NCI-H345 (cell line): Measurements from ENCODE around the gene BST1.
A peak's percentile ranks its signal among the peaks of the same experiment; 100 is the strongest.

Experiments used
- DNase-seq: peaks from one replicate; lab custom pipeline; 2025; lab: John Stamatoyannopoulos, UW

The BST1 gene, protein sequence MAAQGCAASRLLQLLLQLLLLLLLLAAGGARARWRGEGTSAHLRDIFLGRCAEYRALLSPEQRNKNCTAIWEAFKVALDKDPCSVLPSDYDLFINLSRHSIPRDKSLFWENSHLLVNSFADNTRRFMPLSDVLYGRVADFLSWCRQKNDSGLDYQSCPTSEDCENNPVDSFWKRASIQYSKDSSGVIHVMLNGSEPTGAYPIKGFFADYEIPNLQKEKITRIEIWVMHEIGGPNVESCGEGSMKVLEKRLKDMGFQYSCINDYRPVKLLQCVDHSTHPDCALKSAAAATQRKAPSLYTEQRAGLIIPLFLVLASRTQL

DNA sequence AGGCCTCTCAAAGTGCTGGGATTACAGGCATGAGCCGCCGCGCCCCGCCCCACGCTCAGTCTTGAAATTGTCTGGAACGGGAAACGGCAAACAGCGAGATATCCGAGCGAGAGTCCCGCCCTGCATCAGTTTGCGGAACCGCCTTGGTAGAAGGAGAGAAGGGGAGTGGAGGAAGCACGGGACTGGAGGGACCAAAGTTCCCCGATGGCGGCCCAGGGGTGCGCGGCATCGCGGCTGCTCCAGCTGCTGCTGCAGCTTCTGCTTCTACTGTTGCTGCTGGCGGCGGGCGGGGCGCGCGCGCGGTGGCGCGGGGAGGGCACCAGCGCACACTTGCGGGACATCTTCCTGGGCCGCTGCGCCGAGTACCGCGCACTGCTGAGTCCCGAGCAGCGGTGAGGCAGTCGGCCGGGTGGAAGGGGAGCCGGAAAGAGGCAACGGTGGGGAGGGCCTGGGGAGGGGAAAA is at the start of gene BST1:
Gene BST1 (plus strand): TSS at position 125 of the 463 bp plus-strand sequence. CDS start 80 bp downstream, at position 205.
- DNase-seq, result no peak

DNA sequence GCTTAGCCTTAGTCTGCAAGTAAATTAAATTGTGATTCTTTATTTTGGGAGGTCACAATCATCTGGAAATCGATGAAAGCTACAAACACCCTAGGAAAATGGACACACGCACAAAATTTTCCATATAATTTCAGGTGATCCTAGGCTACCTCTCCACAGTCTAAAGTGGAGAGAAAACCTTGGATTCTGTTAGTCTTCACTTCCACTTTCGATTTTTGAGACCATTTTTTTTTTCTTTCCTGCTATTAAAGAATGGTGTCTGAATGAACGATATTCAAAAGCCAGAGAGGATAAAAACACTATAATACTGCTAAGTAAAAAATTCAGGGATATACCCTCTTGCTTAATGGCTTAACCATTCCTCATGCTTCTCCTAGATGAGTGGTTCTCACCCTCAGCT is 49.4 kb upstream of the BST1 start:
- DNase-seq, result no peak

DNA sequence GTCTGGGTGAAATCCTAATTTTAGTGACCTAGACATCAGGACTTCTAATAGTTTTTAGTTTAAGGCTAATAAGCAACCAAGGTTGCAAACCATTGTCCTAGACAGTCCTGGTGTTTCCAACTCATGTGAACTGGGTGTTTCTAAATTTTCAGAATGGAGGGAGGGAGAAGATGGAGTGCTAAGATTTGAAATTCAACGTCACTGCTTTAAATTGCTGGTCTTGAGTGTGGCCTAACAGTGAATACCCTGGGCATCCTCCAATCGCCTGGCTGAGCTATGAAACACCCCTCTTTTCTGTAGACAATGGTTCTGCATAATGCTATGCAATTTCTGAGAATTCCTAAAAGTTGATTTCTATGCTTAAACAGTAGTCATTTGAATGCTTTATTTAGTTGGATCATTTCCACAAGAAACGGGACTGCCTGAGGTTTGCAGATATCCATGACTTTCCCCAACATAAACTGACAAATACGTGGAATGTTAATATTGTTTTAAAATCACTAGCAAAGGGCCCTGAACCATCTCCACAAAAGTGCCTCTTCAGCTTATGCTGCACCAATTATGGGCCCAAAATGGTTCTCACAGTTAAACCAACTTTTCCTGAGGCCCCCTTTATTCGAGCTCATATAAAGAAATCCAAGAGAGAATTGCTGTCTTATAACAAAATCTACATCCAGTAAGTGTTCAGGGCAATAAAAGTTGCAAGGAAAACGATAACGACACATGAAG is 48.8 kb upstream of the BST1 start:
- DNase-seq, result peak; percentile 6

DNA sequence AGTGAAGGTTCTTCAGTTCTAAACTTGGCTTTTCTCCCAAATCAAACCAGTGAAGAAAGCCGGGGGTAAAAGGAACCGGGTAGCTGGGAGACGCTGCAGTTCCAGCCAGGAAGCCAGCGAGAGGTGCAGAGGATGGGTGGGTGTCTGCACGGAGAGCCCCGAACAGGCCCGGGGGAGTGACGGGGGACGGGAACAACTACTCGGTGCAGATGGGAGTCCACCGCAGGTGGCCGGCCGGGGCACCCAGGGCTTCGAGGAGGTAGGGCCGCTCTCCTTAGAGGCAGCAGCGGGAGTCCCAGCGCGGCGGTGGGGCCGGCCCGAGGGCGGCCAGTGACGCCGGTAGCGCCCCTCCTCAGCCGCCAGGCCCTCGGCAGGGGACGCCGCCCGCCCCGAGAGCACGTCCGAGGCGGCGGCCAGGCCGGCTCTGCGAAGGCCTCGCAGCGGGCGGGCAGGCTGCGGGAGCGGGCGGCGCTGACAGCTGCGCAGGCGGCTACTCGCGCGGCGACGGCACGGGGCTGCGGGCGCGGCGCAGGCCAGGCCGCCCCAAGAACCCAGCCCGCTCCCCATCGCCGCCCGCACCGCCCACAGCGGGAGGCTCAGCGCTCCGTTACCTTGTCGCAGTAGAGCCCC is 48.2 kb upstream of the BST1 start:
- peak; percentile 51 for DNase-seq

DNA sequence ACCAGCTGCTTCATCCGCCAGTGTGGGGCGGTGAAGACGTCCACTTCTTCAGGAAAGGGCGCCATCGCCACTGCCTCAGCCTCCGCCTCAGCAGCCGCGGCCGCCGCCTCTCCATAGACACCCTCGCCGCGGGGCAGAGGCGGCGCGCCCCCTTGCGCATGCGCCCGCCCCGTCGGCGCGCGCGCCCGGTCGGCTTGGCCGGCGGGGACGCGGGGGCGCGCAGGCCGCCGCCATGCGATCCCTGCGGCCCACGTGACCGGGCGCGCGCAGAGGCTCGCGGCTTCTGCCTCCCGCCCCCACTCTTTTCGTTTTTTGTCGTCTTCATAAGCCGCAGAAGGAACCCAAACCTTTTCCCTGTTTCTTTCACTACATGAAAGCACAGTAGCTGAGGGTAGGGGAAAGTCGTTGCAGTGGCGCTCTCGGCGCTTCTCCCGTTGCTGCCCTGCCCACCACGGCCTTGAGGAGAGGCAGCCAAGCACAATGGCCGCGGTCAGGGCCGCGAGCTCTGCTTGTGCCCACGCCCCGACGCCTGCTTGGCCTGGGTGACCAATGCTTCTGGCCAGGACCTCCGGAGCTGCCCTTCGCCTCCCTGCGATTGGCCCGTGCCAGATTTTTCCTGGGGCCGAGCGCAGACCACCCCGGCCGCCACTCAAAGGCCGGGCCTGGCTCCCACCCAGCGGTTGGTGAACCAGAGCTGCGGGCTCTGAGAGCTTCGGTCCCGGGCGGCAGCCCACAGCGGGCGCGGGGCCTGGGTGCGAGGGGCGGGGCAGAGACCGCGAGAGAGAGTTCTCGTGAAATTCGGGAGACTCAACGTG is 47.4 kb upstream of the BST1 start, which contains the start of gene FBXL5:
Gene FBXL5 (minus strand): TSS at position 135 of the 815 bp plus-strand sequence. CDS start 70 bp downstream, at position 65.
- DNase-seq, result peak; percentile 81

DNA sequence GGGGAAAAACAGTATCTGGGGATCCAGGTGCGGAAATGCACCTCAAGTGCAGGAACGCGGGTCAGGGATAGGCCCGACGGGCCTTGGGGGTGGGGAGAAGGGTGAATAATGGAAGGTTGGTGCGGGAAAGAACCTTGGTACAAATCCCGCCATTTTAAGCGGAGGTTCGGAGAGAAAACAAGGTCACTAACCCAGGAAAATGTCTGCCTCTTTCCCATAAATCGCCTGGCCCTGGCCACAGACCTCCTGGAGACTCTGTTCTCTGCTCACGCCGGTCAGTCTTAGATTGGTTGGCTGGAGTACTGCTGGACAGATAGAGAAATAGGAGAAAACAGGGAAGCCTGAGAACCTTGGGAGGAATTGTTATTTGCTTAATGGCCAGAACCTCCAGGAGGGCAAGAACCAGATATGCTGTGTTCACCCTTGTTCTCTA is 46.8 kb upstream of the BST1 start:
- DNase-seq, result peak; percentile 49

DNA sequence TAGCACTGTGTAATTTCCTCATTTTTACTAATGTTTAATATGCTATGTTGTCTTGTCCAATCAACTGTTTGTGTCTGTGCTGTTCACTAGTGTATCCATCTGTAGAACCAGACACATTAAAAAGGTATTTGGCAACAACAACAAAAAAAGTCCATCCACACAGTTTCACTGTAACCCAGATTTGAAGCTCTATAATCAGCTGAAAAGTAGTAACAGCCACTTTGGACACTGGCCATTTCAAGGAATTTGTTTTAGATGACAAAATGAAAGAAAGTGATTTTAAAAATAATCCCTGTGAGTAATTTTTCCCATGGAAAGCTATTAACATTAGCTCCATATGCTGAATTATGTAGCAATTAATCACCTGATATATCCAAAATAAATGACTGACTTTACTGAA is 45.5 kb upstream of the BST1 start:
- DNase-seq, result no peak

DNA sequence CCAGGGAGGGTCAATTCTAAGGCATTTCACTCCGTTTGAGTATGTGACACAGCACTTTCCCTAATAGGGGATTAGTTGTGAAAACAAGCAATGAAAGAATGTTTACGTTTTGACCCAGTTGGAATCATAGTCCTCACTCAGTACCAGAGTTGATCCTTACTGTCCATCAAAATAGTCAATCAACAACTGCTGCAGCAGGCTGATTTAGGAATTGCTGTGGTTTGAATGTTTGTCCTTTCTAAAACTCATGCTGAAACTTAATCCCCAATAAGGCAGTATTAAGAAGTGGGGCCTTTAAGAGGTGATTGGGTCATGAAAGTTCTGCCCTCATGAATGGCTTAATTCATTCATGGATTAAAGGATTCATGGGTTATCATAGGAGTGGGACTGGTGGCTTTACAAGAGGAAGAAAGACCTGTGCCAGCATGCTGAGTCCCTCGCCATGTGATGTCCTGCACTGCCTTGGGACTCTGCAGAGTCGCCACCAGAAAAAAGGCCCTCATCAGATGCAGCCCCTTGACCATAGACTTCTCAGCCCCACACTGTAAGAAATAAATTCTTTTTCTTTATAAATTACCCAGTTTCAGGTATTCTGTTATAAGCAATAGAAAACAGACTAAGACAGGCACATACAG is 44.6 kb upstream of the BST1 start:
- DNase-seq, result no peak

DNA sequence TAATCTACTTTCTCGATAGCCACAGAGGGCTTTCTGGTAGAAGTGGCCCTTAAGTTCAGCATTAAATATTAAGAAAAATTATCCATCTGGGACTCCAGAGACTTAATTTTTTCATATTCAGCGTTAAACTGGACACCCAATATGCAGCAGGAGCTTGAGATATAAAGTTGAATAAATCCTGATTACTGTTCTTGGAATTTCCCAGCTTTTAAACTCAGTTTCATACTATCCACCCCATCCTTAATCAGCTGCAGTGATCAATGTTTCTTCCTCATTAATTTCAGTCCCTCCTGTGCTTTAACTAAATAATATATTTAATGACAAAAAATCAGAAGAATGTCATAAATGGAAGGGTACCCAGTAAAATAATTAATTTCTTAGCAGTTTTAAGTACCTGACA is 44.1 kb upstream of the BST1 start:
- no peak for DNase-seq

DNA sequence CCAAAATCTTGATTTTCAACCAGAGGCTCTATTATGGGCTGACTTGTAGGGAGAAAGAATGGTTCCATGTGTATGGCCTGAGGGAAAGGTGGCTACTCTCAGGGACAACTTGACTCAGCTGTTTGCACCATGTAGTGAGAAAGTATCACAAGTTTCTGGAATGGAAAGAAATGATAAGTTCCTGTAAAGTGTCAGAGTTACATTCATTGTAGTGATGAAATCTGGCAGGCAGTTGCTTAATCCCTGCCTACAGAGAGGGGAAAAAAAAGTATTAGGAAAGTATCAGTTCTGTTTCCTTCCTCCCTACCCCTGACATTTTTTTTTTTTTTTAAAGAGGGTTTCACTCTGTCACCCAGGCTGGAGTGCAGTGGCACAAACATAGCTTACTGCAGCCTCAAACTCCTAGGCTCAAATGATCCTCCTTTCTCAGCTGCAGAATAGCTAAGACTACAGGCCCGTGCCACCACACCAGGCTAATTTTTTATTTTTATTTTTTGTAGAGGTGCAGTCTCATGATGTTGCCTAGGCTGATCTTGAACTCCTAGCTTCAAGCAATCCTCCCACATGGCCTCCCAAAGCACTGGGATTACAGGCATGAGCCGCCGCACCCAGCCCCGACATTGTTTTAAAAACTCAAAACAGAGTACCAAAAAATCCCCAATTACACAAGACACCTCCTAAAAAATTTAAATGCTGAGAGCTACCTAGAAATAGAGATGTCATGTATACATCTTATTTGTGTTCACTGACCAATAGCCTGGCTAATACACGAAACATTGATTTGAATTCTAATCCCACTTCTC is 42.9 kb upstream of the BST1 start:
- DNase-seq, result no peak

DNA sequence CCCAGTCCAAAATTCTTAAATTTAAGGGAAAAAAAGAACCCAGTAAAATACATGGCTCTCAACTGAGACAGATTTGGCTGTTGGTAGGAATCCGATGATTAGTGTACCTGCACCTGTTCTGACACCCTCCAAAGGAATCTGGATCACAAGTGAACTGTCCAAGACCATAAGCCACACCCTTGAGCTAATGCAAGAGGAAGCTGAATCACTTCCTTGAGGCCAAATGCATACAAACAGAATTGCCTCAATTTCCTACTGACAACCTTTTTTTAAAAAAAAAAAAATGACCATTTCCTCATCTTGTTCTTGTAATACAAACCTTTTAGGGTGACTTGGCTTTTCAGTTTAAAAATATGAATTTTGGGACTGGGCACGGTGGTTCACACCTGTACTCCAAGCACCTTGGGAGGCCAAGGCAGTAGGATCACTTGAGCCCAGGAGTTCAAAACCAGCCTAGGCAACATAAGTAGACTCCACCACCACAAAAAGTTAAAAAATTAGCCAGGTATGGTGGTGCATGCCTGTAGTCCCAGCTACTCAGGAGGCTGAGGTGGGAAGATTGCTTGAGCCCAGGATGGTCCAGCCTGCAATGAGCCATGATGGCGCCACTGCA is 37.0 kb upstream of the BST1 start:
- DNase-seq, result no peak

DNA sequence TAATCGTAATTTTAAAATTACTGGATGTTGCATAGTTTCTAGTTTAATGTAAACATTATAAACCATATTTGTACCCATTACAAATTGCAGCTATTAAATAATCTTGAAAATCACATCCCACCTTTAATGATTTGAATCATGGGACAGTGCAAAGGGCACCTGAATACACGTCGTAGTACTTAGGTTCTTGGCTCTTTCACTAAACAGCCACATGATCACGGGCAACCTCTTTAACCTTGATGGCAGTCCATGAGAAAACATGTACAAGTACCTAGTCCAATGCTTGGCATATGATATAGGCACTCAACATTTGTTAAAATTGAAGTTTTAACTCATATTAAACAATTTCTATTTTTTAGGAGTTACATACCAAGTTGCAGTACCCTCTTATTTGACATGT is 35.9 kb upstream of the BST1 start:
- no peak for DNase-seq

DNA sequence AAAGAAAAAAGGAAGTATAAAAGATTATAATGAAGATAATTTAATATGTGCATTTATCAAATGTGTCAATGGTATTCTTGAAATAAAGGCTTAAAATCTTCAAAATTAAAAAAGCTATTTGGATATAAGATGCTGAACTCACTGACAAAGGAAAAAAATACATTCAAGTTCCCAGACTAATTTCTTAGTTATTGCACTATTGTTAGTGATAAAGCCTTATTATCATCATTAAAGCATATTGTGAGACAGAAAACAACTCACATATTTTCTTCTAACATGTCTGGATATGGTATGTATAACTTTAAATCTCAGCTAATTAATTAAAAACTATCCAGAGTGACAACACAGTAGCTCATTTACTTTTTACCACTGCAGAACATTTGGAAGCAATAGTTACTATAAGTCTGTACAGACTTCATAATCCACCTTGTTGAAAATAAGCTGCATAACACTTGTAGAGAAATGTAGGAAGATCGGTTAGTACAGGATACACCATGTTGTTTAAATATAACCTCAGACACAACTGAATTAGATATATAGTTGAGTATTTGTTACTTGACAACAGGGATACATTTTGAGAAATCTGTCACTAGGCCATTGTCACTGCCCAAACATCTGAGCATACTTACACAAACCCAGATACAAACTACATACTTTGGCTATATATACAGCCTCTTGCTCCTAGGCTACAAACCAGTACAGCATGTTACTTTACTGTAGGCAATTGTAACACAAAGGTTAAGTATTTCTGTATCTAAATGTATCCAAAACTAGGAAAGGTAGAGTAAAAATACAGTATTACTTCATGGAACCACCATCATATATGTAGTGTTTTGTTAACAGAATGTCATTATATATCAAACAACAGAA is 34.1 kb upstream of the BST1 start:
- DNase-seq, result no peak

DNA sequence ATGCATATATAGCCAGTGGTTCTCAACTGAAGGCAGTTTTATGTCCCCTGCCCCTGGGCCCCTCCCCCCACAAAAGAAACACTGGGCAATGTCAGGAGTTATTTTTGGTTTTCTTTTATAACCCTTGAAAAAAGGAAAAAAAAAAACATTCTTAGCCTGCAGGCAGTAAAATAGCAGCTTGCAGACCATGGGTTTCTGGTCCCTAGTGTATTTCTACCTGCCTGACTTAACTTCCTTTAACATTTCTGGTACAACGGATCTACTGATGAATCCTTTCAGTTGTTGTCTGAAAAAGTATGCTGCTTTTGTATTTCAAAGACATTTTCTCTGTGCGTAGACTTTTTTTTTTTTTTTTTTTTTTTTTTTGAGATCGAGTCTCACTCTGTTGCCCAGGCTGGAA is 32.3 kb upstream of the BST1 start:
- DNase-seq, result no peak

DNA sequence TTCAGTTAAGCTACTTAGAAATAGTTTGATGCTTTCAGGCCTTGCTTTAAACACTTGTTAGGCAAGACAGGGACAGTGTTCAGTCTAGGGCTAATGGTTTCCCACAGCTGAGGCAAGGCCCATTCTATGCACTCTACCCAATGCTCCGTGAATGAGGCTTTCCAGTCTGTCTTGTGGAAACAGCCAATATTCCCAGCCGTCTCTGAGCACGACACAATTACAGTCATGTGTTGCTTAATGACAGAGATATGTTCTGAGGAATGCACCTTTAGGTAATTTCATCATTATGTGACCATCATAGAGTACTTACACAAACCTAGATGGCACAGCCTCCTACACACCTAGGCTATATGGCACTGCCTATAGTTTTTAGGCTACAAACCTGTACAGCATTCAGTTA is 30.8 kb upstream of the BST1 start:
- no peak for DNase-seq

DNA sequence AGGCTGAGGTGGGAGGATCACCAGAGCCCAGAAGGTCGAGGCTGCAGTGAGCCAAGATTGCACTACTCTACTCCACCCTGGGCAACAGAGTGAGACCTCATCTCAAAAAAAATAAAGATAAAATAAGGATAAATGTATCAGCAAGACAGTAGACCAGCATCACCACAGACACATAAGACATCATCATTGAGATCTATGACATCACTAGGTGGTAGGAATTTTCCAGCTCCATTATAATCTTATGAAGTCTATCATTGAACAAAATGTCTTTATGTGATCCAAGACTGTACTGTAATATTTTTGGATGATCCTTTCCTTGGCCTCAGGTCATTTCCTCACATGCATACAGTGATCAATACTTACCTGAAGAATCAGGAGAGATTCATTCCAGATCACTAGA is 29.5 kb upstream of the BST1 start:
- no peak for DNase-seq

DNA sequence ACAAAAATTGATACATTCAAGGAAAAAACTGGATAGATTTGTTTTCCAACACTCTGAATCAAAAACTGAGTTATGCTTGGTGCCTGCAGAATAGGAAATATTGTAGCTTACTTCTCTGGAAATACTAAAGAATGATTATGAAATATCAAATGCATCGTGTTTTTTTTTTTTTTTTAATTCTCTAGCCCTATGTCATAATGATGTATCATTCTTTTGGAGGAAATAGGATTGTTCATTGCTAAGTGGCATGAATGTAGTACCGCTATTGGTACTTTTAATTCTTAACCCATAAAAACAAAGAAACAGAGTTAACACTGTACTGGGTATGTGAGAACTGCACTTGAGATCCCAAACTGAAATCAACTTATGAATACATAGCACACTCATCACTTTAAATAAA is 28.8 kb upstream of the BST1 start:
- DNase-seq, result no peak

DNA sequence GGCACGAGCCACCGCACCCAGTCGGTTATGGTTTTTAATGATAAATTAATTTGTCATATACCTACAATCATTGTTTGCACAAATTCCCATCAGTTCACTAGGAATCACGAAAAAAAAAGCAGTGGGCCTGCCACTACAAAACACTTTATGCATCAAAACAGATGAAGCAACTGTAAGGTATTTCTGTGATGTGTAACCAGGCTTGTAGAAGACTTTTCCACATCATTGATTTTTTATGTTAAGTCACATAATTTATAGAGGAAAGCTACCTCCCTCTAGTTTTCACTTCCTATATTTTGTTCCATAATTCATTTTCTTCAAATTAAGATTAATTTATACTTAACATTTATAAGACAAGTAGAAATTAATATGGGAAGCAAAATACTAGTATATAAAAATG is 27.9 kb upstream of the BST1 start:
- no peak for DNase-seq

DNA sequence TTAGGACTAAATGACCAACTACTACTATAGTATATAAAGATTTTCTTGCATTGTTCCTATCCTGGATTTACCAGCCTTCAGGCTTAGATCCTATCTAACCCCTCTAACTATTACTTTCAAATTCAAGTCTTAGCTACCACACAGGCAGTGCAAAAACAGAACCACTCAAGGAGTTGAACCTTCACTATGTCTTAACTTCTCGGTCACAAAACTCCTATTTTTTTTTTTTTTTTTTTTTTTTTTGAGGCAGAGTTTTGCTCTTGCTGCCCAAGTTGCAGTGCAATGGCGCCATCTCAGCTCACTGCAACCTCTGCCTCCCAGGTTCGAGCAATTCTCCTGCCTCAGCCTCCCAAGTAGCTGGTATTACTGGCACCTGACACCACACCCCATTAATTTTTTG is 27.5 kb upstream of the BST1 start:
- DNase-seq, result no peak
